NCI-H1417 (cell line): Measurements from ENCODE around the gene LIX1.
A peak's percentile ranks its signal among the peaks of the same experiment; 100 is the strongest.

Experiments used
- DNase-seq, 3 experiments: peaks; one replicate each; lab custom pipeline; 2025; lab: John Stamatoyannopoulos, UW

Gene LIX1

GRCh38 chr5:97074859-97075489 is 67.4 kb downstream of the LIX1 start:
- DNase-seq: no peak

GRCh38 chr5:97073420-97073819 is 69.0 kb downstream of the LIX1 start:
- DNase-seq: no peak

GRCh38 chr5:97072696-97073095 is 69.7 kb downstream of the LIX1 start:
- no peak for DNase-seq

- no peak for DNase-seq
Measured at GRCh38 chr5:97071993-97072392, 70.4 kb downstream of the LIX1 start.

- DNase-seq: no peak
Measured at GRCh38 chr5:97071101-97071500, 71.3 kb downstream of the LIX1 start.

GRCh38 chr5:97070234-97070633 is 72.2 kb downstream of the LIX1 start:
- no peak for DNase-seq

GRCh38 chr5:97067296-97067850 is 75.0 kb downstream of the LIX1 start:
- no peak for DNase-seq

- DNase-seq: no peak
Measured at GRCh38 chr5:97065475-97065874, 76.9 kb downstream of the LIX1 start.

GRCh38 chr5:97063251-97063650 is 79.2 kb downstream of the LIX1 start:
- DNase-seq: no peak

- DNase-seq: peak in 2 of 3 experiments; percentile 23 to 64
Measured at GRCh38 chr5:97062046-97062445, 80.4 kb downstream of the LIX1 start.

GRCh38 chr5:97056263-97056662 is 86.1 kb downstream of the LIX1 start:
- DNase-seq: no peak

GRCh38 chr5:97049175-97049574 is 93.2 kb downstream of the LIX1 start:
- no peak for DNase-seq

GRCh38 chr5:97047076-97047475 is 95.3 kb downstream of the LIX1 start:
- DNase-seq: no peak

GRCh38 chr5:97046270-97046982 is 96.0 kb downstream of the LIX1 start:
- peak in 2 of 3 experiments; percentile 1 to 5 for DNase-seq

GRCh38 chr5:97044052-97044451 is 98.4 kb downstream of the LIX1 start:
- DNase-seq: no peak

GRCh38 chr5:97043511-97043910 is 98.9 kb downstream of the LIX1 start:
- DNase-seq: no peak

- DNase-seq: no peak
Measured at GRCh38 chr5:97042996-97043395, 99.4 kb downstream of the LIX1 start.
